ENCODE results near the gene ADAMTS7.

DNA sequence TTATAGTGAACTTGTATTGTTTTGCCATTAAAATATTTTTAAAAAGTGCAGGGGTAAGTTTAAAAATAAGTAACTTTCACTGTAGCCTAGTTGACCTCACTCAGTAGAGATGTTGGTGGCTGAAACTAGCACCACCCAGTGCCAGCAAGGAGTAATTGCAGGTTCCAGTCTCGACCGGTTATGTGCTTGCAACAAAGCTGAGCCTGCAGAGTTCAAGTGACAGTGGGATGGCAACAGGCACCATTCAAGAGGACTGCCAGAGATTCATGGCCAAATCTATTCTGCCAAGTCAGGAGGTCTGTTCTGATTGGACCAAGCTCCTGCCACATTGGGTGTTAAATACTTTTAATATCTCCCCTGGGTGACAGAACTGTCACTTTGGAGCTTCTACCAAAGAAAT is 2.7 kb downstream of the ADAMTS7 start:
- TF ChIP-seq, protein P1, sequence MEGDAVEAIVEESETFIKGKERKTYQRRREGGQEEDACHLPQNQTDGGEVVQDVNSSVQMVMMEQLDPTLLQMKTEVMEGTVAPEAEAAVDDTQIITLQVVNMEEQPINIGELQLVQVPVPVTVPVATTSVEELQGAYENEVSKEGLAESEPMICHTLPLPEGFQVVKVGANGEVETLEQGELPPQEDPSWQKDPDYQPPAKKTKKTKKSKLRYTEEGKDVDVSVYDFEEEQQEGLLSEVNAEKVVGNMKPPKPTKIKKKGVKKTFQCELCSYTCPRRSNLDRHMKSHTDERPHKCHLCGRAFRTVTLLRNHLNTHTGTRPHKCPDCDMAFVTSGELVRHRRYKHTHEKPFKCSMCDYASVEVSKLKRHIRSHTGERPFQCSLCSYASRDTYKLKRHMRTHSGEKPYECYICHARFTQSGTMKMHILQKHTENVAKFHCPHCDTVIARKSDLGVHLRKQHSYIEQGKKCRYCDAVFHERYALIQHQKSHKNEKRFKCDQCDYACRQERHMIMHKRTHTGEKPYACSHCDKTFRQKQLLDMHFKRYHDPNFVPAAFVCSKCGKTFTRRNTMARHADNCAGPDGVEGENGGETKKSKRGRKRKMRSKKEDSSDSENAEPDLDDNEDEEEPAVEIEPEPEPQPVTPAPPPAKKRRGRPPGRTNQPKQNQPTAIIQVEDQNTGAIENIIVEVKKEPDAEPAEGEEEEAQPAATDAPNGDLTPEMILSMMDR (IDR thresholded peaks at IDR 0.05): no peak
- no peak for TF ChIP-seq POLR2A (IDR thresholded peaks at IDR 0.05)
